Hepatic stellate cell (primary cell): ENCODE results near the gene NRDE2.
"Not testable (repeated sequence)": the region's sequence is repeated elsewhere in the genome, so short reads cannot be mapped to it uniquely, and the experiment has no call there.

Experiments
- DNase-seq: peaks from one replicate; pipeline ENCODE4 v3.0.0; 2011; ENCODE audit warnings: low spot score

The NRDE2 gene

DNA sequence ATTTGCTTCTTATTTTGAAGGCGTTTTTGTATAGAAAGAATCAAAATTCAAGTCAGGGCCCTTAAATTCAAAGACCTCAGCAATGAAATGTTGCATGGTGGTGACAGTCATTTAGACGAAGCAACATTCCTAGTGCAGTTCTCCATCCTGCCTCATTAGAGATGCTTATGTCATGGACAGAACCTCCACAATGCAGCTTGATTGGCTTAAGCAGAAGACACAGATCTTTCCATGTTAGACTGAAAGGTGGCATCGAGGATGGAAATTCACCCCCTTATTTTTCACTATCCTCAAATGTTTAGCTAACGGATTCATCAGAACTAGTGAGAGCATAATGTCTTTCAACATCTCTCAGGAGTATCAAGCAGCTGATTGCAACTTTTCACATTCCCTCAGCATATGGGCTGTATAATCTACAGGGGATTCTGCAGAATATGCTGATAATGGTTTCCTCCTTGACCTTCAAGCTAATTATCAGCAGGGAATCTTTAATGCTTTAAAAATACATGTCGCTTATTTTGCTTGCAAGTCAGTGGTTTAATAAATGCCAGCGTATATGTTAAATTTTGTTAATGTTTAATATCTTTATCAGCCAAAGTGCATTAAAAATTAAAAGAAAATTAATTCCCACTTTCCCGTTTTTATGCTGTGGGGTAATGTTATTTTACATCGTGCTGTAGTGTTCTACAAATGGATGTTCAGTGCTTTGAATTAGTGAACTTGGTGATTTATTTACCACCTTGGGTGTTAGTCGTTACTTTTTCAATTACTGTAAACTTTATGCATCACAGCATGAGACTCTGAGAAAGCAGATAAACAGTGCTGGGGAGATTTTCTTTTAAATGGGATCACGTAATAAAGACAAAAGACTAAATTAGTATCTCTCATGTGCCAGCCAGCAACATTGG lies 12.8 kb upstream of the NRDE2 start:
- DNase-seq, result no peak

DNA sequence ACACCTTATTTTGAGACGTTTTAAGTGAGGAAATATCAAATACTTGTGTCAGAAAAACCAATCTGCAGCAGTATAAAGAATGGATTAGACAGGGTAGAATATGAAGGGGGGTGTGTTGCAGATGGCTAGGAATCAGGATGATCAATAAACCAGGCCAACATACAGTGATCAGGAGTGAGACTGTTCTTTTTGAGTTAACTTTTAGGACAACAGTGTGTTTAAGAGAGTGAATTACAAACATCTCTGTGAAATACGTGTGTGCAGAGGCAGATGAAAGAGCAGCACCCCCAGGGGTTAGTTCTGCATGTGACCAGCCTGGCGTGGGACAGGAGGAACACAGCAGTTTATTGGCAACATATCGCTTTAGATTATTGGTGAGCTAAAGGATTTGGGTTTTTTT lies 10.6 kb upstream of the NRDE2 start:
- no peak for DNase-seq

DNA sequence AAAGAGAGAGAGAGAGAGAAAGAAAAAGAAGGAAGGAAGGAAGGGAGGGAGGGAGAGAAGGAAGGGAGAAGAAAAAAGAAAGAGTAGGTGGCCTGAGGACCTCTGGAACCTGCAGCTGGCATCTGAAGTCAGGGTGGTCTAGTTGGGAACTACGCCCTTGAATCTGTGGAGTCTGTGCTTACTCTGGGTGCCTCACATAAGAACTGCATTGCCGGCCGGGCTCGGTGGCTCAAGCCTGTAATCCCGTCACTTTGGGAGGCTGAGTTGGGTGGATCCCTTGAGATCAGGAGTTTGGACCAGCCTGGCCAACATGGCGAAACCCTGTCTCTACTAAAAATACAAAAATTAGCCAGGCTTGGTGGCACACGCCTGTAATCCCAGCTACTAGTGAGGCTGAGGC lies 10.0 kb upstream of the NRDE2 start:
- DNase-seq, result no peak

DNA sequence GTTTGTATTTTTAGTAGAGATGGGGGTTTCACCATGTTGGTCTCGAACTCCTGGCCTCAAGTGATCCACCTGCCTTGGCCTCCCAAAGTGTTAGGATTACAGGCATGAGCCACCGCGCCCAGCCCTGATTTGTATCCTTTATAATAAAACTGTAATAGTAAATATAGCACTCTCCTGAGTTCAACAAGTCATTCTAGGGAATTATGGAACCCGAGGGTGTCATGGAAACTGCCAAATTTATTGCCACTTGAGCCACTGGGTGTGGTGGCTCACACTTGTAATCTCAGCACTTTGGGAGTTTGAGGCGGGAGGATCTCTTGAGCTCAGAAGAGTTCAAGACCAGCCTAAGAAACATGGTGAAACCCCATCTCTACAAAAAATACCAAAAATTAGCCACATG lies 9.5 kb upstream of the NRDE2 start:
- DNase-seq, result not testable (repeated sequence)

DNA sequence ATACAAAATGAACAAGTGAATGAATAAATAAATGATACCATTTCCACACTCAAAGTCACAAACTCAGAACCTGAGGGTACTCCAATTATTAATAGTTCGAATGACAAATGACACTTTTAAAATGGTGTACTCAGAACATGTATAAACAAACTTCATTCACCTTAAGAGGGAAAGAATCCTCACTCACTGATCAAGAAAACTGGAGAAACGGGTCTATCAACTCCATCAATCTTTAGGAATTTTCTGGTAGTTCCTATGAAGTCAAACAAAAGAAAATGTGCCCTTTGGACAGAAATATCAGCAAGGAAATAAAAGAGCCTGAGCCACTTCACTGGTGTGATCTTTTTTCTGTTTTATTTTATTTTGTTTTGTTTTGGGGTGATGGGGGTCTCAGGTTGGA lies 5.2 kb upstream of the NRDE2 start:
- DNase-seq, result no peak

DNA sequence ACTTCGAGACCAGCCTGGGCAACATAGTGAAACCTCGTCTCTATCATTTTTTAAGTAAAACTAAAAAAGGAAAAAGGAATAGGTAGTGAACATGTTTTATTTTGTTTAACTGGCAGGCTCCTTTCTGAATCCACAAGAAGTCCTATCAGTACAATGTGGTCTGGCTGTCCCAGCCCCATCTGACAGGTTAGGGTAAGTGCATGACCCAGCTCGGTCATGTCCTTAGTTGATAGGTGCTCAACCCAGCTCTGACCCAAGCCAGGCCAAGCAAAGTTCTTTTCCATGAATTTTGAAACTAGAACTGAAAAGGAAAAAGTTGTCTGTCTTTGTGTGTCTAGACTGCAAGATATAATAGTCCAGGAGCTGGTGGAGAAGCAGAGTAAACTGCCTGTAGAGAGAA lies 4.7 kb upstream of the NRDE2 start:
- DNase-seq, result no peak

DNA sequence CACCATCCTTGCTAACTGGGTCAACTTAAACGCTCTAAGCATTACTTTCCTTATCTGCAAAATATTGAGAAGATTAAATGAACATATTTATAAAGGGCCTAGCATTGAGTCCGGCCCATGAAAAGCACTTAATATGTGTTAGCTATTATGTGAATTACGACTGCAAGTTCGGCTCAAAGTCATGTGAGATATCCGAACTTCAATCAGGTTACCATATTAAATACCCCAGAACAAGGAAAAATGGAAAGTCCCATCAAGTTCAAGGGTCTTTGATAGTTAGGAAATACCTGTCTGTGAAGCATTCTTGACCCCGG lies 487 bp upstream of the NRDE2 start:
- DNase-seq, result no peak

DNA sequence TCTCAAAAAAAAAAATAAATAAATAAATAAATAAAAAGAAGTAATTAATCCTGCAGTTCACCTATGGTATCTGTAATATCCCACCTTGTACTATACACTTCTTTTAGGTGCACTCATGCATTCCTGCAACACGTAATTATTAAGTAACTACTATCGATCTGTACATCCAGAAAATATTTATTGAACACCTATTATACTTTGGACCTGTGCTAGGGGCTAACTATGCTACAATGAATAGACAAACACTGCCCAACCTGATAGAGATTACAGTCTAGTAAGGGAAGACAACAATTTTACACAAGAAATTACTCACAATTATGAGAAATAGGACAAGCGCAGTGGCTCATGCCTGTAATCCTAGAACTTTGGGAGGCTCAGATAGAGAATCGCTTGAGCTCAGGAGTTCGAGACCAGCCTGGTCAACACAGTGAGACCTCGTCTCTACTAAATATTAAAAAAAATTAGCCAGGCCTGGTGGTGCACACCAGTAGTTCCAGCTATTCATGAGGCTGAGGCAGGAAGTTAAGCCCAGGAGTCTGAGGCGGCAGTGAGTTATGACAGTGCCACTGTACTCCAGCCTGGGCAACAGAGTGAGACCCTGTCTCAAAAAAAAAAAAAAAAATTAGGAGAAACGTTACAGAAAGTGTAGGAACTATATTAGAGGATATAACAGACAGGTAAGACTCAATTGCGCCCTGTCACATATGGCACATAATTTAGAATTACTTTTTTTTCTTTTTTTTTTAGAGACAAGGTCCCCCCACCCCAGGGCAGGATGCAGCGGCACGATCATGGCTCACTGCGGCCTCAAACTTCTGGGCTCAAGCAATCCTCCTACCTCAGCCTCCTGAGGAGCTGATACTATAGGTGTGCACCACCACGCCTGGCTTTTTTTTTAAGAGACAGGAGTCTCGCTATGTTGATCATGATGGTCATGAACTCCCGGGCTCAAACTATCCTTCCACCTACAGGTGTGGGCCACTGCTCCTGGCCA lies 1.2 kb downstream of the NRDE2 start:
- DNase-seq, result no peak

DNA sequence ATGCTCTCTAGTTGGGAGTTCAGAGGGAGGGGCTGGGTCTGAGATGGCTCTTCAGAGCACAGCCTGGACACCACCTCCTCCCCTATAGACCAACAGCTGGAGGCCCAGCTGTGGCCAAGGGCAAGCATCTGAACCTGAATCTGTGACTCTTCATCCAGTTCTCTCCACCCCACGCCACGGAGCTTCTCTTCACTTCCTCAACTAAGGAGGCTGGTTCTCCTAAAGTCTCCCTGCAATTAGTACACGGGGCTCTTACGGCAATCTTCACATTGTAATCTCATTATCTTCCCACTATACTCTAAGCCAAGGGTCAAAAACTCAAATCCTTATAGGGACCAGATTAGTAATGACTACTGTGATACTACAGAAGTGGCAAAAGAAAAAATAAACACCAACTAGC lies 9.8 kb downstream of the NRDE2 start:
- DNase-seq, result no peak

DNA sequence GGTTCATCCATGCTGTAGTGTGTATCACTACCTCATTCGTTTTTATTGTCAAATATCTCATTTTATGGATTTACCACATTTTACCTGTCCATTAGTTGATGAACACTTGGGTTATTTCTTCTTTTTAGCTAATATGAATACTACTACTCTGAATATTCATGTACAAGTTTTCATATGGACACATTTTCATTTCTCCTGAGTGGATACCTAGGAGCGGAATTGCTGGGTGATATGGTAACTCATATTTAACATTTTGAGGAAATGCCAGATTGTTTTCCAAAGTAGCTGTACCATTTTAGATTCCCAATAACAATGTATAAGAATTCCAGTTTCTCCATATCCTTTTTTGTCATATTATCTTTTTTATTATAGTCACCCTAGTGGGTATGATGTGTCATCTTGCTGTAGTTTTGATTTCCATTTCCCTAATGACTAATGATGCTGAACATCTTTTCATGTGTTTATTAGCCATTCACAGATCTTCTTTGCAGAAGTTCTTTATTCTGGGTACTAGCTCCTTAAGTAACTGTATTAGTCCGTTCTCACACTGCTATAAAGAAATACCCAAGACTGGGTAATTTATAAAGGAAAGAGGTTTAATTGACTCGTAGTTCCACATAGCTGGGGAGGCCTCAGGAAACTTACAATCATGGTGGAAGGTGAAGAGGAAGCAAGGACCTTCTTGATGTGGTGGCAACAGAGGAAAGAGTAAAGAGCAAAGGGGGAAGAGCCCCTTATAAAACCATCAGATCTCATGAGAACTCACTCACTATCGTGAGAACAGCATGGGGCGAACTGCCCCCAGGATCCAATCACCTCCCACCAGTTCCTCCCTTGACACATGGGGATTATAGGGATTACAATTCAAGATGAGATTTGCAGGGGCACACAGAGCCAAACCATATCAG lies 11.9 kb downstream of the NRDE2 start:
- no peak for DNase-seq

DNA sequence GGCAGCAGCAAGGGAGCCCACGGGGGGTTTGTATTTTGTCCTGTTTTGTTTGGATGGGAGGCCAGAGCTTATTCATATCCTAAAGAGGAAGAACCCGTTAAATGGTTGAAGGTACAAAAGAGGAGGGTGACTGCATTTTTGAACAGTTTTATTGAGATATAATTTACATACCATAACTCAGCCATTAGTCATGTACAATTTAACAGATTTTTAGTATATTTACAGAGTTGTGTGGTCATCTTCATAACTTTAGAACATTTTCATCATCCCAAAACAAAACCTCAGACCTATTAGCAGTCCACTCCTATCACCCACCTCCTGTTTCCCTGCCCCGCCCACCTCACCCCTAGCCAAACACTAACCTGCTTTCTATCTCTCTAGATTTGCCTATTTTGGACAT lies 12.6 kb downstream of the NRDE2 start:
- DNase-seq, result no peak

DNA sequence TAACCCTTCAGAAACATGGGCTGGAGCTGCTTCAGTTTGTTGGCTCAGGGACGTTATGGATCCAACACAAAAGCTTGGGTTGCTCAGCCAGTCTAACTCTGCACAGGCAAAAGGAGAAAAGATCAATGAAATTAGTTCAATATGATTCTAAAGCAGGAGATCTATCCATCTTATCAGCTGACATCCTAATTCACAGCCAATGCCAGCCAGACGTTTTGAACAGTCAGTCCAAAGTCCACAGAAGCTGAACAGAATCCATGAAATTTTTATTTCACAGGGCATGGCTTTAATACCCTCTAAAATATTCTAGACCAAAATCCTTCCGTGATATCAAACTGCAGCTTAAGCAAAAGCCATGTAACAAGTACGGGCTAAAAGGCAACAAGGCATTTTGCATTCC lies 13.7 kb downstream of the NRDE2 start:
- no peak for DNase-seq

DNA sequence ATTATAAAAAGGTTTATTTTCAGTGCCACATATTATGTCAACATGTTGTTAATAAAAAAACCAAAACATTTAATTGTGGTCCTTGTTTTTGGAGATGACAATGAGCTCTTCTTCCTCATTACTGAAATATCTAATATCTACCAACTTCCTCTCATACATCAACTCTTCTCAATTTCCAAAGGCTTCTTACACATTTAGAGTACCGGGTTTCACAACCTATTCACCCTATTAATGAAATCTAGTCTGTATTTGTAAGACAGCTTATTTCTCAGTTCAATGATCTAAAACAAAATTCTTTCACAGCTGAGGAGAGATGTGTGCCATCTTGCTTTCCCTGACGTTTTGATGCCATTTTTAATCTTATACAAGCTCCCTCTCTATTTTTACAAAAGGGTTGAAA lies 14.5 kb downstream of the NRDE2 start:
- no peak for DNase-seq

DNA sequence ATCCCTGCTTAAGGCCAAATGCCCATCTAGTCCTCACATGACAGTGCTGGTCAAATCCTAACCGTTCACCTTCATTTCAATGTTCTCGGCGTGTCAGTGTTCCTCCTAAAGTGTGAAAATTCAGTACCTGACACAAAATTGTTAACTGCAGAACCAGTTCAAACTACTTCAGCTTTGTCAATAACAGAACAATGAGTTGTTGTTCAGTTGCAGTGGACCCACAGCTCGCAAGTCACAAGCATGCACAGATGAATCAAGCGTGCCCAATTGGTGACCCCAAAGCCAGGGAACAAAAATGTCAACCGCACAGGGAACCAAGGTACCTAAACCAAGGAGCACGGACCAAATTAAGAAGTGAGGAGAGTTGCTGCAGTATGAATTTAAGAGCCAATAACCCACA lies 23.2 kb downstream of the NRDE2 start:
- DNase-seq, result no peak

DNA sequence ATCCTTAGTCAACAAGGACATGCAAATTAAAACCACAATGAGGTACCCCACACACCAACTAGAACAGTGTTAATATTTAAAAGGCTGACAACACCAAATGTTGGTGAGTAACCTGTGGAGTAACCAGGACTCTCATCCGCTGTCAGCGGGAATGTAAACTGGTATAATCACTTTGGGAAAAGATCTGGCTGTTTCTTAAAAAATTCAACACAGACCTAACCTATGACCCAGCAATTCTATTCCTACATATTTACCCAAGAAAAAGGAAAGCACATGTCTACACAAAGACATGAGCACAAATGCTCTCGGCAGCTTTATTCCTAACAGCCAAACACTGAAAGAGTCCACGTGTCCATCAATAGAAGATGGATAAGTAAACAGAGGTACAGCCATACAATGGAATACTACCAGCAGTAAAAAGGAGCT lies 26.6 kb downstream of the NRDE2 start:
- DNase-seq, result no peak

DNA sequence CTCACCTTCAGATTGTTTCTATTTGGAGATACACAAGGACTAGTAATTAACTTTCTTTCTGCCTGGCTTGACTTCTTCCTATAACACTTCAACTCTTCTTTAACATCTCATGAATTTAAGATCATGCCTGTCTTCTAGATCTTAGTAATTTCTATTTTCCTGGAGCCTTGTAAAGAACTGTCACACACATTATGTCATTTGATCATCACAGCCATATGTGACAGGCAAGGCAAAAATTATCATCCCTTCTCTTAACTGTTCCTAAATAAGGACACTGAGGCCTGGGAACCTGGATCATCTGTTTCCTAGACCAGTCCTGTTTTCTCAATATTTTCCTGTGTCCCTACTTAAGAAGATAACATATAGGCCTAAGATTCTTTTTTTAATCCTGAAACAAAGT lies 27.2 kb downstream of the NRDE2 start:
- DNase-seq, result no peak

DNA sequence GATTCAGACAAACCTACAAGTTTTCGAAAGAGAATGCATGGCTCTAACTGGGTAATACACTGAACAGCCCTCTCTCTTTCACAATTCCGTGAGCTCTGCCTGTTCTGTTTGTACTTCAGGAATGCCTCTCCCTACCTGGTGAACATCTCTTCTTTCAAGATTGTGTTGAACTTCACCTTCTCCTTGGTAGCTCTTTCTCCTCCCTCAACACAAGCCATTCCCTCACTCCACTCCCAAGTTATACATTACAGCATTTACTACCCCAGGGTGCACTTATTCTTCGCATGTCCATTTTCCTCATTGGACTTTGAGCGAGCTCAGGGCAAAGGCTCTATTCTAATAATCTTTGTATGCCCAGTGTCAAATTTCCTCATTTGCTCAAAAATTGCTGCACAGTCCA lies 28.3 kb downstream of the NRDE2 start:
- no peak for DNase-seq

DNA sequence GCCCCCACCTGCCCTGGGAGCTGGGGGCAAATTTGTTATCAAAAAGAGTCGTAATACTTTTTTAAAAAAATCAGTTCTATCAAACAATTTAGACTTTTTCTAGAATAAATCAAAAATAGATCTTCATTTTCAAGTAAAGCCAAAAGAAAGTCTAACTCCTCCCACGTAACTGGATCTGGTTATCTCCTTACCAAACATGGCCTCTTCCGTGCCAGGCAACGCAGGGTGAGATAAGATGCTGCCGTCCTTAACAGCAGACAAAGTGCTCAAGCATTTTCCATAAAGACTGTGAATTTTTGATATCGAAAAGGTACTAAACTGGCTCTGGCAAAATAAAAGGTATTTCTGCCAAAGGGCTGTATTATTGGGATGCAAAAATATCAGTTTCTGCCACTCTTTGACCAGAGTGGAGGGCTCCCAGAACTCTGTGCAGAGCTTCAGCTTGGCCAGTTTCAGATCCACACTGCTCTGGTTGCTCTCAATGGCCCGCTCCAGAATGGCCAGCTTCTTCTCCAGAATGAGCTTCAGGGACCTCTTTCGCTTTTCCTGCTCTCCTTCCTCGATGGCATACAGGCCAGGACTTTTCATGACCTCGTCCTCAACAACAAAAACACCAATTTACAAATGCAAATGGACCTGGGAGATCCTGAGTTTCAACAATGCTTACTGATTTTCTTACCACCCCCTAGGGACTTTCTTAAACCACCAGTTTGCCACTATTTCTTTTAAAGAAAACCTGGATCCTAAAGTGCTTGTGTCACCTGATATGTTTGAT lies 29.0 kb downstream of the NRDE2 start:
- DNase-seq, result no peak

DNA sequence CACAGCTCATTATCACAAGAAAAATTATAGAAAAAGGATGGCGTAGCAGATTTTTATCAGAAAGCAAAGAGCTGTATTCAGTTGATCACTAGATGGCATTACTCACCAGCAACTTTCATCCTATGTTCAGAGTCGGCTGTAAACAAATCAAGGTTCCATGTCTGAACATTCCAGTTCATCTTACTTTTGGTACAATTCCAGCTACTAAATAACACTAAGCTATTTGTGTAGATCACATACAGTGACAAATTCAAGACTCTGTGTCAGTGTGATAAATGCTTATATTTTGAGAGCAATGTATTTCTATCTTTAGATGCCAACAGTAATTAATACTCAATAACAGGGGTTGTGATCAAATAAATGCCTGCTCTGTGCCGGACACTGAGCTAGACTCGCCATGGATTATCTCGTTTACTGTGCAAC lies 30.1 kb downstream of the NRDE2 start:
- DNase-seq, result peak; percentile 56

DNA sequence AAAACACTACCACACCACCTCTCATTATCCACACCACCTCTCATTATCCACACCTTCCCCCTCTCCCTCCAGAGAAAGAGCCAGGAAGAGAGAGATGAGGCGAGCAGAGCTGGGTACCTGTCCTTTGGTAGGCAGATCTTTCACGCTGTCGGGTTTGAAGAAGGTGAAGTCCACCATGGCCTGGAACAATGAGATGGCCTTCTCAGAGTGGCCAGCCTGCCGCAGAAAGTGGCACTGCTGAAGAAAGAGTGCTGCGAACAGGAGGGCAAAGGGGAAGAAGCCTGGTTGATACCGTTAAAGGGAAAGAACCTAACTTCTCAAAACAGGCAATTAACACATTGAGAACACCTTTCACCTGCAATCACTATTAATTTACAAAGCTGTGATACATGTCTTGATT lies 30.6 kb downstream of the NRDE2 start:
- no peak for DNase-seq

DNA sequence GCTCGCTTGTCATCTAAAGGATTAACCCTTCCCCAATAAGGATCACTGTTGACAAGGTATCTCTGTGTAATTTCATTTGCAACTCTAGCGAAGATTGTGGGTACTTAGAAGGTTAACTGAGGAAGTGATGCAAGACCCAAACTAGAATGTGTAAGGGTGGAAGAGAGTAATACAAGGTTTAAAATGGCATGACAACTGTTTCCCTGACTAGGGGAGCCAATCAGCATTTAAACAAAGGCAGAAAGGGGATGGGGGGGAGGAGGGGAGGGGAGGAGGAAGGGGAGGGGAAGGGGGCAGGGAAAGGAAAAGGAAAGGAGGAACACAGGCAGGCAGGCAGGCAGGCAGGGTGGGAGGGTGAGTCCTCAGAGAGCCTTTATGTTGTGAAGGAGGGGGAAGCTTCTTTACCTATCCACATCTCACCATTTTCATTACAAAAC lies 31.1 kb downstream of the NRDE2 start:
- DNase-seq, result no peak
